Spleen (tissue), 11 donors: Measurements from ENCODE around the gene ASAP2. TPM values are rescaled to one million over a fixed set of nuclear protein-coding genes. Genes with fewer than 3 reads are reported as not detected.

Experiments used
- DNase-seq: peaks from one replicate; pipeline ENCODE4 v3.0.0-alpha.2; 2020
- H3K27ac ChIP-seq, 8 donors: fragments of 200-600 bp; sonication (generic) in 7 of 8; 1 replicate in 4 of 8; 2 replicates in 4 of 8; pipeline versions ENCODE4 v1.5.0 to v1.8.0; 2016 to 2021; ENCODE audit warnings: inconsistent platforms in 4 of 8, mild to moderate bottlenecking in 4 of 8, moderate library complexity in 1 of 8
- H3K27me3 ChIP-seq, 7 donors: fragments of 200-600 bp; sonication (generic) in 6 of 7; replicated peaks in 1 of 7; 1 replicate in 4 of 7; 2 replicates in 3 of 7; pipeline versions ENCODE4 v1.5.0 to v1.8.0; 2016 to 2021; ENCODE audit warnings: inconsistent platforms in 3 of 7, mild to moderate bottlenecking in 1 of 7
- H3K36me3 ChIP-seq, 6 donors: fragments of 200-600 bp; sonication (generic) in 5 of 6; 1 replicate in 4 of 6; 2 replicates in 2 of 6; pipeline versions ENCODE4 v1.5.0 to v1.8.0; 2016 to 2021; ENCODE audit warnings: inconsistent platforms in 2 of 6
- H3K4me1 ChIP-seq, 6 donors: fragments of 200-600 bp; sonication (generic) in 5 of 6; 1 replicate in 3 of 6; 2 replicates in 3 of 6; pipeline versions ENCODE4 v1.5.0 to v1.8.0; 2016 to 2021; ENCODE audit warnings: inconsistent platforms in 3 of 6
- H3K4me3 ChIP-seq, 8 donors: fragments of 200-600 bp; sonication (generic) in 7 of 8; 1 replicate in 4 of 8; 2 replicates in 4 of 8; pipeline versions ENCODE4 v1.5.0 to v1.8.0; 2016 to 2021; ENCODE audit warnings: inconsistent platforms in 4 of 8, mild to moderate bottlenecking in 4 of 8, moderate library complexity in 2 of 8
- H3K9me3 ChIP-seq, 8 donors: fragments of 200-600 bp; sonication (generic) in 7 of 8; 1 replicate in 4 of 8; 2 replicates in 4 of 8; pipeline versions ENCODE4 v1.5.0 to v1.8.0; 2016 to 2021; ENCODE audit warnings: inconsistent platforms in 4 of 8
- POLR2A ChIP-seq, 3 donors: fragments of 450-650 bp; IDR thresholded peaks; one replicate each; pipeline ENCODE4 v1.5.1; 2017; ENCODE audit warnings: antibody characterized with exemption in 3 of 3, mild to moderate bottlenecking in 1 of 3
- POLR2AphosphoS5 ChIP-seq, 3 donors: sonication (generic); formaldehyde crosslinking; IDR thresholded peaks; one replicate each; pipeline ENCODE4 v1.5.1; 2017; ENCODE audit warnings: antibody characterized with exemption in 3 of 3
- WGBS, 5 donors: extraction: QIAGEN DNeasy Blood & Tissue Kit in 3 of 5; methylation state at CpG; one replicate each; pipeline versions ENCODE4 v1.1.5 to v1.1.7; 2013 to 2018; 5-methylcytosine and 5-hydroxymethylcytosine counted together
- intact Hi-C: fragments of 100-400 bp; cut with DNase I; formaldehyde crosslinking; loops from one replicate; pipeline ENCODE4 v1.15.0; 2023; ENCODE audit warnings: low total_unique reads
- polyA plus RNA-seq, 3 donors: library from polyadenylated mRNA; stranded (reverse); fragments of 200-250 nt; gene quantifications; one replicate each; pipeline ENCODE4 v1.2.1, GENCODE V29; 2013
- total RNA-seq, 7 donors: library from RNA; depleted of rRNA in 3 of 7; stranded (reverse); fragments of >200 nt in 3 of 7; fragmentation: NEBNext Ultra II Directional in 4 of 7; extraction: Animal tissue kit (Norgen Biotek cat#: 25700) in 4 of 7; gene quantifications; one replicate each; pipeline versions ENCODE4 v1.1.0 to v1.2.1, GENCODE V29; 2016 to 2021
- TF ChIP-seq, protein P1 (sequence below), 11 experiments: fragments of 200-600 bp in 7 of 11; fragments of 450-650 bp in 4 of 11; sonication (generic) in 4 of 11; IDR thresholded peaks in 8 of 11; conservative IDR thresholded peaks in 3 of 11; 1 replicate in 7 of 11; 2 replicates in 4 of 11; pipeline versions ENCODE4 v1.4.0 to v1.8.0; 2016 to 2021; ENCODE audit warnings: antibody characterized with exemption in 11 of 11, inconsistent platforms in 4 of 11, mild to moderate bottlenecking in 1 of 11
- donor health status: healthy with polysubstance abuse.
- donor health status: DM: no; HTN: no; CAD: no; lungs with moderate emphysema.
- donor health status: DM: no; HTN: no; CAD: no.
- donor health status: Bipolar disorder and iron deficiency.
- donor health status: healthy.
- donor health status: DM: no; HTN: no; CAD: no.
- donor health status: DM: yes; HTN: yes; CAD: no.

The ASAP2 gene
- total and polyA plus RNA-seq, 10 donors, result 0.93 to 3.0 (median 2.2) TPM

DNA sequence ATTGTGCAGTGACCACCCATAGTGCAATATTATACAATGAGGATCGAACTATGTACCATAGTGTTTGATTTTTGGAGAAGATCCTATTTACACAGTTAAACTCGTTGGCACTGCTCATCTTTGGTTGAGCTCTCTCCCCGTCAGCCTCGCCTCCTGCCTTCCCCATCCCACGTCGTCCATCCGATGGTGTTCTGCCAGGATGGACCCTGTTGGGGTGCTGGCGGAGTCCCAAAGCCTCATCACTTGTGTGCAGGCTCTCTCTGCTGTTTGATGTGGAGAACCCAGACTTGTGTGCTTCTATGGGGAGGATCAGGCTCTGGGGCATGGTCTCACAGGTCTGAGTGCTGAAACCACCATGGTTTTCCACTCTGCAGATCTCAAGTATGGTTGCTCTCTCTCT, 131.3 kb downstream of the ASAP2 start:
- DNase-seq, result no peak
- 90 to 96% (median 94%) methylated on average over 8 of the region's 8 CpGs for WGBS, 5 donors
- H3K36me3 ChIP-seq, result no peaks in the 10 kb centered on the region
- peaks cover 0 to 12% (median 0%) of the 10 kb centered on the region in 7 donors for H3K27me3 ChIP-seq
- intact Hi-C loops, result no loop called here
- H3K27ac ChIP-seq, result no peak overlapping the region
- H3K9me3 ChIP-seq, result no peaks in the 10 kb centered on the region
- no peak overlapping the region for H3K4me3 ChIP-seq
- TF ChIP-seq, protein P1, sequence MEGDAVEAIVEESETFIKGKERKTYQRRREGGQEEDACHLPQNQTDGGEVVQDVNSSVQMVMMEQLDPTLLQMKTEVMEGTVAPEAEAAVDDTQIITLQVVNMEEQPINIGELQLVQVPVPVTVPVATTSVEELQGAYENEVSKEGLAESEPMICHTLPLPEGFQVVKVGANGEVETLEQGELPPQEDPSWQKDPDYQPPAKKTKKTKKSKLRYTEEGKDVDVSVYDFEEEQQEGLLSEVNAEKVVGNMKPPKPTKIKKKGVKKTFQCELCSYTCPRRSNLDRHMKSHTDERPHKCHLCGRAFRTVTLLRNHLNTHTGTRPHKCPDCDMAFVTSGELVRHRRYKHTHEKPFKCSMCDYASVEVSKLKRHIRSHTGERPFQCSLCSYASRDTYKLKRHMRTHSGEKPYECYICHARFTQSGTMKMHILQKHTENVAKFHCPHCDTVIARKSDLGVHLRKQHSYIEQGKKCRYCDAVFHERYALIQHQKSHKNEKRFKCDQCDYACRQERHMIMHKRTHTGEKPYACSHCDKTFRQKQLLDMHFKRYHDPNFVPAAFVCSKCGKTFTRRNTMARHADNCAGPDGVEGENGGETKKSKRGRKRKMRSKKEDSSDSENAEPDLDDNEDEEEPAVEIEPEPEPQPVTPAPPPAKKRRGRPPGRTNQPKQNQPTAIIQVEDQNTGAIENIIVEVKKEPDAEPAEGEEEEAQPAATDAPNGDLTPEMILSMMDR (IDR thresholded peaks at IDR 0.05 in 8 of 11, conservative IDR thresholded peaks at IDR 0.05 in 3 of 11), result no peak
- no peak for TF ChIP-seq POLR2A (IDR thresholded peaks at IDR 0.05)
- no peak for TF ChIP-seq POLR2AphosphoS5 (IDR thresholded peaks at IDR 0.05)
- no peaks in the 10 kb centered on the region for H3K4me1 ChIP-seq

DNA sequence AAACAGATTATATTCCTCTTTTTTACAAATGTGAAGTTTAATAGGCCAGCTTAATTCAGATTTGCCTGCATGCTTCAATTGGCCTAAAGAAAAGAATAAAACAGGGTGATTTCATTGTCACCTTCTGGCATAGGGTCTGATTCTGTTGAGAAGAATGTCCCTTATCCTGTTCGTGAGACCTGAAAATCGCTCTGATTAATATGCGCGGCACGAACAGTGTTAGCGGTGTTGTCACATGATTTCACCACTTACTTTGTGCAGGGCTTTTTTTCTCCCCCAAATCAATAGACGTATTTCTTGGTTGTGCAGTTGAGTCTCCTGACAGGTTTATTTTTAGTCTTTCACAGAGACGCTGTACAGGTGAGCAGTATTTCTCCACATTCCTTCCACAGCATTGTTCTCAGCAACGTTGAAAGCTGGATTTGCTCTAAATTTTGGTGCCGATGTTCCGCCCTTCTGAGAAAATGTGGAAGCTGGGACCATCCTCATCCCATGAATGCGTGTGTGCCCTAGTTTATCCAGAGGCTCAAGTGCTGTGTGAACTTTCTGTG, 134.8 kb downstream of the ASAP2 start:
- TF ChIP-seq POLR2AphosphoS5 (IDR thresholded peaks at IDR 0.05) (no peak), POLR2A (IDR thresholded peaks at IDR 0.05) (no peak)
- TF ChIP-seq, protein P1 (IDR thresholded peaks at IDR 0.05 in 8 of 11, conservative IDR thresholded peaks at IDR 0.05 in 3 of 11), result no peak
- intact Hi-C loops, result no loop called here
- Histone ChIP-seq H3K27me3 (peaks cover 0 to 40% (median 0%) of the 10 kb centered on the region in 7 donors), H3K9me3 (no peaks in the 10 kb centered on the region), H3K27ac (no peak overlapping the region), H3K4me3 (no peak overlapping the region), H3K4me1 (no peaks in the 10 kb centered on the region), H3K36me3 (no peaks in the 10 kb centered on the region)
- DNase-seq, result no peak
- WGBS, 5 donors, result 91 to 96% (median 95%) methylated on average over 12 of the region's 12 CpGs

DNA sequence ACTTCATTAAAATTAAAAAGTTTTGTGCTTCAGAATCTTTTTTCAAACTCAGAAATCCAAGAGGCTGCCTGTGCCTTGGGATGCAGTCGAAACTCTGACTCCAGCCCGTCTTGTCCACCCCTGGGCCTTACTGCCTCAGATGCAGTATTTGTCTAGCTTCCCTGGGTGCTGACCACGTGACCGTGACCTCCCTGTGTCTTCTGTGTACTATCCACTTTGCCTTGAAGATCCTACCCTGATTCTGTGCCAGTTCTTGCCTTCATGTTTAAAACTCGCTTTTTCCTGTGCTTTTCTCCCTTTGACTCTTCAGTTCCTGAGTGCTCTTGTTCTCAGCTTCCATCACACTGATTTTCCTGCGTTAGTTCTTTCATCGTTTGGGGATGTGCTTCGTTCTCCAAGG, 136.0 kb downstream of the ASAP2 start:
- Histone ChIP-seq H3K36me3 (no peaks in the 10 kb centered on the region), H3K9me3 (no peaks in the 10 kb centered on the region), H3K27me3 (peaks cover 0 to 46% (median 0%) of the 10 kb centered on the region in 7 donors), H3K27ac (no peak overlapping the region), H3K4me3 (no peak overlapping the region), H3K4me1 (no peaks in the 10 kb centered on the region)
- intact Hi-C loops, result no loop called here
- DNase-seq, result no peak
- TF ChIP-seq, protein P1 (IDR thresholded peaks at IDR 0.05 in 8 of 11, conservative IDR thresholded peaks at IDR 0.05 in 3 of 11), result no peak
- TF ChIP-seq POLR2A (IDR thresholded peaks at IDR 0.05), result no peak
- no peak for TF ChIP-seq POLR2AphosphoS5 (IDR thresholded peaks at IDR 0.05)
- whole genome bisulfite sequencing, 5 donors, result 85 to 94% (median 93%) methylated on average over 8 of the region's 8 CpGs

DNA sequence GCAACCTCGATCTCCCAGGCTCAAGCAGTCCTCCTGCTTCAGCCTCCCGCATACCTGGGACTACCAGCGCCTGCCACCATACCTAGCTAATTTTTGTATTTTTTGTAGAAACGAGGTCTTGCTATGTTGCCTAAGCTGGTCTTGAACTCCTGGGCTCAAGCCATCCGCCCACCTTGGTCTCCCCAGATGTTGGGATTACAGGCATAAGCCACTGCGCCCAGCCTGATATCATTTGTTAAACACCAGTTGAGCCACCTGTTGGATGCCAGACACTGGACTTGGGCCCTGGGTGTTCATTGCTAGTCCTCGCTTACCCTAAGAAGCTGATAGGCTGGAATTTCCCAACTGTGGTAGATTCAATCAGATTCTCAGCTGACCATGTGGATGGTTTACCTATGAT, 136.9 kb downstream of the ASAP2 start:
- no peaks in the 10 kb centered on the region for H3K9me3 ChIP-seq
- no peaks in the 10 kb centered on the region for H3K36me3 ChIP-seq
- 88 to 96% (median 94%) methylated on average over 7 of the region's 7 CpGs for WGBS, 5 donors
- H3K27ac ChIP-seq, result no peak overlapping the region
- no peaks in the 10 kb centered on the region for H3K4me1 ChIP-seq
- TF ChIP-seq POLR2AphosphoS5 (IDR thresholded peaks at IDR 0.05), result no peak
- no peak for TF ChIP-seq POLR2A (IDR thresholded peaks at IDR 0.05)
- TF ChIP-seq, protein P1 (IDR thresholded peaks at IDR 0.05 in 8 of 11, conservative IDR thresholded peaks at IDR 0.05 in 3 of 11), result no peak
- no peak overlapping the region for H3K4me3 ChIP-seq
- intact Hi-C loops, result no loop called here
- H3K27me3 ChIP-seq, result peaks cover 0 to 40% (median 0%) of the 10 kb centered on the region in 7 donors
- DNase-seq, result no peak
